ENCODE measurements around the gene LIFR.

DNA sequence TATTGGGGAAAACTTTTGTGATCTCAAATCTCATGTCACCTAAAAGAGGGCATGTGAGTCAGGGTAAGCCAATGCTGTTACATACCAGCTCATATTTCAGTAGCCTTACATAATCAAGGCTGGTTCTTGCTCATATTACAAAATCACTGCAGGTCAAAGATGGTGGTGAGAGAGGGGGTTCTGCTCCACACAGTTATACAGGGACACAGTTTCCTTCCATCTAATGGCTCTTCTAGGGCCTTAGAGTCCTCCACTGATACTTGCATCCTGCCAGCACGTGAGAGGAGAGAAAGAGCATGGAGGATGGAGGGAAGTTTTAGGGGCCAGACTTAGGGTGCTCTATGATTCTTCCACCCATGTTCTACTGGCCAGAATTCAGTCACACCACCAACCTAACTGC, 130.0 kb downstream of the LIFR start:
- TF ChIP-seq, protein P1, sequence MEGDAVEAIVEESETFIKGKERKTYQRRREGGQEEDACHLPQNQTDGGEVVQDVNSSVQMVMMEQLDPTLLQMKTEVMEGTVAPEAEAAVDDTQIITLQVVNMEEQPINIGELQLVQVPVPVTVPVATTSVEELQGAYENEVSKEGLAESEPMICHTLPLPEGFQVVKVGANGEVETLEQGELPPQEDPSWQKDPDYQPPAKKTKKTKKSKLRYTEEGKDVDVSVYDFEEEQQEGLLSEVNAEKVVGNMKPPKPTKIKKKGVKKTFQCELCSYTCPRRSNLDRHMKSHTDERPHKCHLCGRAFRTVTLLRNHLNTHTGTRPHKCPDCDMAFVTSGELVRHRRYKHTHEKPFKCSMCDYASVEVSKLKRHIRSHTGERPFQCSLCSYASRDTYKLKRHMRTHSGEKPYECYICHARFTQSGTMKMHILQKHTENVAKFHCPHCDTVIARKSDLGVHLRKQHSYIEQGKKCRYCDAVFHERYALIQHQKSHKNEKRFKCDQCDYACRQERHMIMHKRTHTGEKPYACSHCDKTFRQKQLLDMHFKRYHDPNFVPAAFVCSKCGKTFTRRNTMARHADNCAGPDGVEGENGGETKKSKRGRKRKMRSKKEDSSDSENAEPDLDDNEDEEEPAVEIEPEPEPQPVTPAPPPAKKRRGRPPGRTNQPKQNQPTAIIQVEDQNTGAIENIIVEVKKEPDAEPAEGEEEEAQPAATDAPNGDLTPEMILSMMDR (IDR thresholded peaks at IDR 0.05): no peak
- no peak for TF ChIP-seq POLR2A (IDR thresholded peaks at IDR 0.05)
